ENCODE data around the gene NCR3LG1.
"Not testable (repeated sequence)": the region's sequence is repeated elsewhere in the genome, so short reads cannot be mapped to it uniquely, and the experiment has no call there.

The NCR3LG1 gene

DNA sequence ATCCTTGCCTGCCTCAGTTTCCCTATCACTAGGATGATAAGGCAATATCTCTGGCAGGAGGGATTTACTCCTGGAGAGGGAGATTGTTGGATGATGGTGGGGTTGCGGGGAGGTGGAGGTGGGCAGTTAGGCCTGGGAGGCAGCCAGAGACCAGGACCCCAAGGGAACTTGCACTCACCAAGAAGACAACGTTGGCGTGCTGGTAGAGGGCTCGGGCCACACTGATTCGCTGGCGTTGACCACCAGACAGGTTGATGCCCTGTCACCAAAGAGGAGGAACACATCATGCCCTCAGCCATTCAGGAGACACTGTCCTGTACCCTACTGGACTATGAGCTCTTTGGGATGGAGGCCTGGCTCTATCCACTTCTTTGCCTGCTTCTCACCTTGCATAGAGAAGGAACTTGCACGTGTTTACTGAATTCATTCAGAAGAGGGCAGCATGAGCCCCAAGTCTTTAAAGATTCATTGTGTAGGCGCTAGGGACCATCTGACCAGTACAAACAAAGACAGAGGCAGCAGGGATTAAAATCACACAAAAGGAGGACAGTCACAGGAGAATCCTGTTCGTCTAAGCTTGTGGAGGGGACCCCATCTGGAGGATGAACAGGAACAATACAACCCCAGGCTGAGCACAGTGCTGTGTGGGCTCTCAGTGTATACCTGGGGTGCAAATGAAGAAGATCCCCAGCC lies 61.0 kb downstream of the NCR3LG1 start:
- DNase-seq = peak in 1 of 14 donors; percentile 20

DNA sequence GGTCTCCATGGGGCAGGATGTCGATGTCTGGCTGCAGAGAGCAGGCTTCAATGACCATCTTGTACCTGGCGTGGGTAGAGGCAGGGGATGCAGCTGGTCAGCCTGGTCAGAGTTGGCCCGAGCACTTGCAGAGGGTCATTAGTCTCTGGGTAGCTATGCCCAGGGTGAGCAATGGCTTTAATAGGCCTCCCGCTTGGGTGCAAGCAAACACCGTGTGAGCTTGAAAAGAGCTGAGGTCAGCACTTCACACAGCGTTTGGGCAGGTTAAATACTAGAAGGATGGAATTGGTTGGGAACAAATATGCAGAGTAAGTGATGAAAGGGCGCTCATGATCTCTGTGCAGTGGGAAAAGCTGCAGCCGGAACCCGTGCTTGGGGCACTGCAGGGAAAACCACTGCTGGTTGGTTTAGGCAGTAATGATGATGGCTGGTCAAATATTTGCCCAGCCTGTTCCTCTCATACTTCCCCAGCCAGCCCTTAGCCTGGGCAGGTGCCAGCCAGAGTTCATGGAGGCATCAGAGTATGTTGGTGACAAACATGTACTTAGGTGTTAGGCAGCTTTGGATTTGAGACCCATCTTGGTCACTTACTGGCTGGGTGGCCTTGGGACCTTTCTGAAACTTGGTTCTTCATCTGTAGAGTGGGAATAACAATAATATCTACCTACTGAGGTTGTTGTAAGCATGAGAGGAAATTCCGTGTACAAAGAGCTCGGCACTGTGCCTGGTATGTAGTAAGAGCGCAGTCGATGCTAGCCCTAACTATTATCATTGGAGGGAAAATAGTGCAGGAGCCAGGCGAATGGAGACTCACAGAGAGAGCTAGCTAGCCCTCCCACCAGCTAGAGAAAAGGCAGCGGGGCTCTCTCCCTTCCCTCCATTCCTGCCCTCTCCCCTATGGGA lies 62.1 kb downstream of the NCR3LG1 start:
- DNase-seq = no peak

DNA sequence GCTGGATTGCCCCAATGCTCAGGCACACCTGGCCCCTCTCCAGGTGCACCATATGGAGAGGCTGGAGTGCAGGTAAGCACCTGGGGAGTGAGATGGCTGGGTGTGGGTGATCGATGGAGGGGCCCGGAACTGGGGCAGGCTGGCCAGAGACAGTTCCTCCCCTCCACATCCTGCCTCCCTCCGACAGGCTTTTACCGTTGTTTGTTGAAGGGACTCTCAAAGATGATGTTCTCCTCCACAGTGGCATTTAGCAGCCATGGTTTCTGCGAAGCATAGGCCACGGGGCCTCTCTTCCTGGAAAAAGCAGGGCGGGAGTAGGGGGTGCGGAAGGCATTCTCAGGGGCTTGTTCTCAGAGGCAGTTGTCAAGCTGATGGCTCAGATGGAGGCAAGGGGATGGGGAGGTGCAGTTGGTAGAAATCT lies 62.7 kb downstream of the NCR3LG1 start:
- DNase-seq = no peak

DNA sequence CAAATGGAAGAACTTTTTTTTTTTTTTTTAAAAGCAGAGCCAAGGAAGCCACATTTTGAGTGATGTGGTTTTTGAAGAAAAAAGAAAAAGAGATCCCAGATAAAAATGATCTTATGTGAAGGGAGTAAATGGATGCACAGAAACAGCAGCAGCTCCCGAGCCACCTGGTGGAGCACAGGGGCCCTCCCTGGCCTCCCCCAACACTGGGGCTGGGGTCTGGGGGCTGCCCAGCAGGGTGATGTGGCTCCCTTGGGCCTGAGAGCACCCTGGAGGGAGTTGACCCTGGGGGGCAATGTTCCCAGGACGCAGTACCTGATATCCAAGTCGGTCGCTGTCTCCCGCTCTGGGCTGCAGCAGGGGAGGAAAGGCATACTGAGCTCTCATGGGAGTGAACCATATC lies 63.4 kb downstream of the NCR3LG1 start:
- no peak for DNase-seq

DNA sequence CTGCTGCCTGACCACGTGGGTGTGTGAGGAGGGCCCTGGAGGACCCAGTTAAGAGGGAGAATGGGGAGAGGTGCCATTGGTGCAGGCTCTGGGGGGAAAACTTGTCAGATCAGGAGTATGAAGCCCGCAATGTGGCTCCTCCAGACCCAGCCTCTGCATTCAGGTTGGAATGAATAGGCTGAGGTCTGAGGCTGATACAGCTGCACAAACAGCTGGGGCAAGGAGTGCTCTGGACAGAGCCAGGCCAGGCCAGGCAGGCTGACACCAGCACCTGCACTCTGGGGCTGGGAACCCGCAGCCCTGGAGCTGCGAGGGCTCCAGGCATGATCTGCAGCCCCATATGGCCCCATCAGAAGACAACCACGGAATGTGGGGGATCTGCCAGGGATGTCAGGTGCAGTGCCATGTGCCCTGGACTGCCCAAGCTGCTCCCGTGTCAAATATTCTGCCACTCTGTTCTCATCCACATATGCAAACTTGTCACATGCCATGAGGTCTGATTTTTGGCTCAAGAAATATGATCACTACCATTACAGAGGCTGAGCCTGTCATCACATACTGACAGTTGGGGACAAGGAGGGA lies 64.0 kb downstream of the NCR3LG1 start:
- peak in 2 of 14 donors; percentile 17 to 90 for DNase-seq

DNA sequence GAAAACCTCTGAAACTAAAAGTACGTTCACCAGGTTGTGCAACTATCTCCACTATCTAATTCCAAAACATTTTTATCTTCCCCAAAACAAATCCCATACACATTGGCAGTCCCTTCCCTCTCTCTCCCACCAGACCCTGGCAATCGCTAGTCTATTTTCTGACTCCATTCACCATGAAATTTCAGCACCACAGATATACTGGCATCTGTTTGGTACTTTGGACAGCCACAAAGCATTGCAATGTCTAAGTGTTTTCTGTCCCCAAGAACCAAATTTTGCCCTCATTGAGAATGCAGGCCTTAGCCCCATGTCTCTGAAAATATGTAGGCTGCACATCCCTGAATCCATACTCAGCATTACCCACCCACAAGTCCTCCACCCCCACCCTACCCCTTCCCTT lies 64.9 kb downstream of the NCR3LG1 start:
- DNase-seq = no peak

DNA sequence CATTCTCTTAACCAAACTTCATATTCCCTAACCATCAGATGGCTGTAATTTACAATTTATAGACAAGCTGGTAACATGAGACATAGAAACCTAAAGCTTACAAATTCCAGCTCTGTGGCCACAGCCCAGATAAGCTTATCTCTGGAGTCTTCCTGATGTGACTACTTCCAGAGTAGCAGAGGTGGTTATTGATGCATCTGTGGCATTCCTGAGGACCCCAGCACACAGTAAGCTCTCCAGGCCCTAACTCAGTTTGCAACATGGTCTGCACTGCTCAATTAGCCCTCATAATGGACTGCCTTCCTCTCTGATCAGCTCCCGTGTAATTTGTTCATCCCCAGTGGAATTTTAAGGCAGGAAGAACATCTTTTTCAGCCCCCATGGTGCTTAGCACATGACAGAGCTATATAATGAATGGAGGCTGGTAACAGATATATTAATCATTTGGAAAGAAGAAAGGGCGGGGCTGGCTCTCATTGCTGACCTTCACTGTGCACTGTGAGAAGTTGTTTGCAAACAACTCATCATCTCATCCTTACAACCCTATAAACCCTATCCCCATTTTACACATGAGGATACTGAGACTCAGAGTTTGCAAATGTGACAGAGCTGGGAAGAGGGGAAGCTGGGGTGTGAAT lies 67.0 kb downstream of the NCR3LG1 start:
- no peak for DNase-seq

DNA sequence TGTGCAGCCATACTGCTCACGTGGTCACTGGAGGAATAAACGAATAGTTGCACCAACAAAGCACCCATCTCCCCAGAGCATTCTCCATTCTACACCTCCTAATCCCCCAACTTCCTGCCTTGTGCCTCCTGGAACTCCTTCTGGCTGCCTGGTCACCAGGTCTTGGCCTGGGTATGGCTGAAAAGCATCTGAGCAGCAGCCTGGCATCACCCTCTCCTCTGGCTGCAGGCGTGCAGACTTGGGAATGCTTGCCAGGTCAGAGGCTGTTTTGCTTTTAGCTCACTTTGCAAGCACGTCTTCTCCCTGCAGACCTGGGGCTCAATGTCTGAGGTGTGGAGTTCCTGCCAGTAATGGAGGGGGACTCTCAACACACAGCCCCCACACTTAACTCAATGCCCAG lies 70.2 kb downstream of the NCR3LG1 start:
- peak in 2 of 14 donors; percentile 7 to 54 for DNase-seq

DNA sequence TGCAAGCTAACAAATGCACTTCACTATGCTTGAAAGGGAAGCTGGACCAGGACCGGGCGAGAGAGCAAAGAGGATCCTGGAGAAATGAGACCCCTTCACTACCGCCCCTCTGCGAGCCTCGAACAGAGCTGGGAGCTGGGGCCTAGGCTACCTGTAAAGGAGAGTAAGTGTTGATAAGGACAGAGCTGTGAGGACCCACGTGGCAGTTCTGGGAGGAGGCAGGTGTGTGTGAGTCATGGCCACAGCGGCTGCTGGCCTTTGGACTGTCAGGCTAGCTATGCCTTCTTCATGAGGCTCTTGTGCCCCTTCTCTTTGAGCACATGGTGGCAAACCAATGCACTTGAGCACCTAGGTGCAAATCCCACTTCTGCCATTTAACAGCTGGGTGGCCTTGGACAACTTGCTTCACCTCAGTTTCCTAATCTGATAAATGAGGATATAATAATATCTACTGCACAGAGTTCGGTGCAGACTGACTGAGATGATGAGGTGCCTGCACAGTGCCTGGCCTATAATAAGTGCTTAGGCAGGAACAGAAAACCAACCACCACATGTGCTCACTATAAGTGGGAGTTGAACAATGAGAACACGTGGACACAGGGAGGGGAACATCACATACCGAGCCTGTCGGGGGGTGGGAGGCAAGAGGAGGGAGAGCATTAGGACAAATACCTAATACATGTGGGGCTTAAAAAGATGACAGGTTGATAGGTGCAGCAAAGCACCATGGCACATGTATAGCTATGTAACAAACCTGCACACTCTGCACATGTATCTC lies 72.1 kb downstream of the NCR3LG1 start:
- DNase-seq = no peak

DNA sequence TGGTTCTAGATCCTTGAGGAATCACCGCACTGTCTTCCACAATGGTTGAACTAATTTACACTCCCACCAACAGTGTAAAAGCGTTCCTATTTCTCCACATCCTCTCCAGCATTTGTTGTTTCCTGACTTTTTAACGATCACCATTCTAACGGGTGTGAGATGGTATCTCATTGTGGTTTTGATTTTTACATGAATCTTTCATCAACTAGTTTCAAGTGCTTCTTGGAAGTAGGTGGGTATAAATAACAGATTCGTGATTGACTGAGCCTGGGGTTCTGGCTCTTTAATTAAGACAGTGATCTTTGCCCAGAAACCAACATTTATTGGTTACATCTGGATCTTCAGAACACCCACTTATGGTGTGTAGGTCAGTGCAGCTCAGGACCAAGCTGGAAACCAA lies 74.6 kb downstream of the NCR3LG1 start:
- DNase-seq = not testable (repeated sequence)

Data from C1 segment of cervical spinal cord (tissue), 14 donors.